ENCODE data around the gene OSBPL7. TPM values are rescaled to one million over a fixed set of nuclear protein-coding genes. Genes with fewer than 3 reads are reported as not detected.

Gene OSBPL7
- total and polyA plus RNA-seq, 4 donors = 7.6 to 25.3 (median 11.0) TPM

GRCh38 chr17:47869114-47869513 is 47.5 kb upstream of the OSBPL7 start:
- TF ChIP-seq, protein P1, sequence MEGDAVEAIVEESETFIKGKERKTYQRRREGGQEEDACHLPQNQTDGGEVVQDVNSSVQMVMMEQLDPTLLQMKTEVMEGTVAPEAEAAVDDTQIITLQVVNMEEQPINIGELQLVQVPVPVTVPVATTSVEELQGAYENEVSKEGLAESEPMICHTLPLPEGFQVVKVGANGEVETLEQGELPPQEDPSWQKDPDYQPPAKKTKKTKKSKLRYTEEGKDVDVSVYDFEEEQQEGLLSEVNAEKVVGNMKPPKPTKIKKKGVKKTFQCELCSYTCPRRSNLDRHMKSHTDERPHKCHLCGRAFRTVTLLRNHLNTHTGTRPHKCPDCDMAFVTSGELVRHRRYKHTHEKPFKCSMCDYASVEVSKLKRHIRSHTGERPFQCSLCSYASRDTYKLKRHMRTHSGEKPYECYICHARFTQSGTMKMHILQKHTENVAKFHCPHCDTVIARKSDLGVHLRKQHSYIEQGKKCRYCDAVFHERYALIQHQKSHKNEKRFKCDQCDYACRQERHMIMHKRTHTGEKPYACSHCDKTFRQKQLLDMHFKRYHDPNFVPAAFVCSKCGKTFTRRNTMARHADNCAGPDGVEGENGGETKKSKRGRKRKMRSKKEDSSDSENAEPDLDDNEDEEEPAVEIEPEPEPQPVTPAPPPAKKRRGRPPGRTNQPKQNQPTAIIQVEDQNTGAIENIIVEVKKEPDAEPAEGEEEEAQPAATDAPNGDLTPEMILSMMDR (IDR thresholded peaks at IDR 0.05; ENCODE audit: control extremely low read depth, extremely low read depth) = no peak
- DNase-seq = no peak
- peaks cover 0 to 3% (median 0%) of the 10 kb centered on the region in 4 donors for H3K9me3 ChIP-seq (ENCODE audit: control insufficient read depth in 4 of 4, insufficient read depth in 3 of 4, low read length in 3 of 4)
- no peak overlapping the region for H3K9ac ChIP-seq (ENCODE audit: insufficient read depth in 1 of 2, low read length in 2 of 2)
- H3K27ac ChIP-seq (ENCODE audit: low read depth in 1 of 2, low read length in 1 of 2) = no peak overlapping the region
- peaks cover 0 to 28% (median 0%) of the 10 kb centered on the region in 5 donors for H3K4me1 ChIP-seq (ENCODE audit: control insufficient read depth in 5 of 5, insufficient read depth in 5 of 5, low read length in 5 of 5)
- 59 to 78% methylated on average over 2 of the region's 2 CpGs for WGBS, 2 donors
- no peak for ATAC-seq (ENCODE audit: insufficient read depth, low FRiP score)
- H3K36me3 ChIP-seq (ENCODE audit: control insufficient read depth in 4 of 4, insufficient read depth in 4 of 4, low read length in 4 of 4) = no peaks in the 10 kb centered on the region
- H3K4me3 ChIP-seq = no peak overlapping the region
- H3K27me3 ChIP-seq (ENCODE audit: control insufficient read depth in 3 of 3, insufficient read depth in 3 of 3, low read length in 2 of 3) = peaks cover 0 to 23% (median 13%) of the 10 kb centered on the region in 3 donors

- Histone ChIP-seq H3K27ac (ENCODE audit: low read depth in 1 of 2, low read length in 1 of 2) (no peak overlapping the region), H3K9me3 (ENCODE audit: control insufficient read depth in 4 of 4, insufficient read depth in 3 of 4, low read length in 3 of 4) (peaks cover 0 to 3% (median 0%) of the 10 kb centered on the region in 4 donors), H3K4me1 (ENCODE audit: control insufficient read depth in 5 of 5, insufficient read depth in 5 of 5, low read length in 5 of 5) (peaks cover 0 to 24% (median under 1%) of the 10 kb centered on the region in 5 donors), H3K27me3 (ENCODE audit: control insufficient read depth in 3 of 3, insufficient read depth in 3 of 3, low read length in 2 of 3) (peaks cover 0 to 23% (median 13%) of the 10 kb centered on the region in 3 donors), H3K4me3 (no peak overlapping the region), H3K36me3 (ENCODE audit: control insufficient read depth in 4 of 4, insufficient read depth in 4 of 4, low read length in 4 of 4) (no peaks in the 10 kb centered on the region), H3K9ac (ENCODE audit: insufficient read depth in 1 of 2, low read length in 2 of 2) (no peak overlapping the region)
- TF ChIP-seq, protein P1 (IDR thresholded peaks at IDR 0.05; ENCODE audit: control extremely low read depth, extremely low read depth) = no peak
- ATAC-seq (ENCODE audit: insufficient read depth, low FRiP score) (no peak), DNase-seq (no peak)
- WGBS, 2 donors = 81 to 89% methylated on average over 11 of the region's 11 CpGs
Observed at GRCh38 chr17:47867813-47868533, 46.4 kb upstream of the OSBPL7 start.

DNA sequence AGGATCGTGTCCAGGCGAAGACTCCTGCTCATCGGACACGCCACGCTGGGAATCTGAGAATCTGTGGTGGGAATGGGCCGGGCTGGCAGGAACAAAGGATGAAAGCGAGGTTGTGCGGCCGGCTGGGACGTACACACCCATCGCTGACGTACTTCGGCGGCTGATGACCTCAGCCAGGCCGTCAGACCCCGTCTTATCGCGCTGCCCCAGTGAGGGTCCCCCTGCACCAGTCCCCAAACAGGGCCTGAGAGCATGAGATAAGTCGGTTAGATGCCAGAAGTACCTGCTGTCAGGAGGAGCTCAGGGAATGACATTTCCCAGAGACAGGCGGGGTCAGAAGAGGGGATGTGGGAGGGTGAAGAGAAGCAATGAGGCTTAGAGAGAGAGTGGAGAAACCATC is 45.3 kb upstream of the OSBPL7 start:
- TF ChIP-seq, protein P1 (IDR thresholded peaks at IDR 0.05; ENCODE audit: control extremely low read depth, extremely low read depth) = no peak
- H3K36me3 ChIP-seq (ENCODE audit: control insufficient read depth in 4 of 4, insufficient read depth in 4 of 4, low read length in 4 of 4) = no peaks in the 10 kb centered on the region
- peaks cover 0 to 20% (median 2%) of the 10 kb centered on the region in 5 donors for H3K4me1 ChIP-seq (ENCODE audit: control insufficient read depth in 5 of 5, insufficient read depth in 5 of 5, low read length in 5 of 5)
- peaks cover 0 to 3% (median 0%) of the 10 kb centered on the region in 4 donors for H3K9me3 ChIP-seq (ENCODE audit: control insufficient read depth in 4 of 4, insufficient read depth in 3 of 4, low read length in 3 of 4)
- no peak for DNase-seq
- ATAC-seq (ENCODE audit: insufficient read depth, low FRiP score) = no peak
- H3K27me3 ChIP-seq (ENCODE audit: control insufficient read depth in 3 of 3, insufficient read depth in 3 of 3, low read length in 2 of 3) = peaks cover 0 to 23% (median 13%) of the 10 kb centered on the region in 3 donors
- H3K27ac ChIP-seq (ENCODE audit: low read depth in 1 of 2, low read length in 1 of 2) = no peak overlapping the region
- H3K9ac ChIP-seq (ENCODE audit: insufficient read depth in 1 of 2, low read length in 2 of 2) = no peak overlapping the region
- H3K4me3 ChIP-seq = no peak overlapping the region
- WGBS, 2 donors = 84 to 85% methylated on average over 20 of the region's 20 CpGs
